HL-60 (cell line): ENCODE results near the gene GPR17.

Source experiments
- DNase-seq, 2 experiments: peaks; one replicate each; pipeline ENCODE4 v3.0.0-alpha.2; 2010 to 2020; ENCODE audit warnings: low read depth in 1 of 2, low spot score in 1 of 2
- H3K27ac ChIP-seq: fragments of 250-450 bp; sonication (Bioruptor Pico); replicated peaks from 2 replicates; pipeline ENCODE4 v1.5.1; 2020; ENCODE audit warnings: mild to moderate bottlenecking, moderate library complexity
- H3K27me3 ChIP-seq: fragments of 250-450 bp; sonication (Bioruptor Pico); 2 replicates; pipeline ENCODE4 v1.5.1; 2021; ENCODE audit warnings: mild to moderate bottlenecking, moderate library complexity; ENCODE audit not compliant: insufficient read depth, poor library complexity, severe bottlenecking
- H3K4me3 ChIP-seq: replicated peaks from 2 replicates; pipeline ENCODE4 v1.5.1; 2011; ENCODE audit warnings: mild to moderate bottlenecking, control low read depth, low read length; ENCODE audit not compliant: insufficient read depth
- GABPA ChIP-seq: IDR thresholded peaks from 2 replicates; pipeline ENCODE4 v1.6.1; 2012; ENCODE audit warnings: low read depth
- POLR2AphosphoS5 ChIP-seq: IDR thresholded peaks from 2 replicates; pipeline ENCODE4 v1.6.1; 2012; ENCODE audit warnings: low read depth
- REST ChIP-seq: IDR thresholded peaks from 2 replicates; pipeline ENCODE4 v1.6.1; 2012; ENCODE audit warnings: low read depth; ENCODE audit not compliant: insufficient replicate concordance
- SPI1 ChIP-seq: IDR thresholded peaks from 2 replicates; pipeline ENCODE4 v1.6.1; 2012; ENCODE audit warnings: low read depth, mild to moderate bottlenecking, borderline replicate concordance
- TF ChIP-seq, protein P1 (sequence below): IDR thresholded peaks from one replicate; pipeline ENCODE4 v1.5.1; 2011; ENCODE audit warnings: low read length, control low read depth, inconsistent platforms; ENCODE audit not compliant: insufficient read depth

The GPR17 gene

GRCh38 chr2:127664065-127664894, 18.3 kb downstream of the GPR17 start:
- TF ChIP-seq POLR2AphosphoS5 (no peak), SPI1 (no peak), GABPA (no peak), REST (no peak)
- TF ChIP-seq, protein P1, sequence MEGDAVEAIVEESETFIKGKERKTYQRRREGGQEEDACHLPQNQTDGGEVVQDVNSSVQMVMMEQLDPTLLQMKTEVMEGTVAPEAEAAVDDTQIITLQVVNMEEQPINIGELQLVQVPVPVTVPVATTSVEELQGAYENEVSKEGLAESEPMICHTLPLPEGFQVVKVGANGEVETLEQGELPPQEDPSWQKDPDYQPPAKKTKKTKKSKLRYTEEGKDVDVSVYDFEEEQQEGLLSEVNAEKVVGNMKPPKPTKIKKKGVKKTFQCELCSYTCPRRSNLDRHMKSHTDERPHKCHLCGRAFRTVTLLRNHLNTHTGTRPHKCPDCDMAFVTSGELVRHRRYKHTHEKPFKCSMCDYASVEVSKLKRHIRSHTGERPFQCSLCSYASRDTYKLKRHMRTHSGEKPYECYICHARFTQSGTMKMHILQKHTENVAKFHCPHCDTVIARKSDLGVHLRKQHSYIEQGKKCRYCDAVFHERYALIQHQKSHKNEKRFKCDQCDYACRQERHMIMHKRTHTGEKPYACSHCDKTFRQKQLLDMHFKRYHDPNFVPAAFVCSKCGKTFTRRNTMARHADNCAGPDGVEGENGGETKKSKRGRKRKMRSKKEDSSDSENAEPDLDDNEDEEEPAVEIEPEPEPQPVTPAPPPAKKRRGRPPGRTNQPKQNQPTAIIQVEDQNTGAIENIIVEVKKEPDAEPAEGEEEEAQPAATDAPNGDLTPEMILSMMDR = no peak
- Histone ChIP-seq H3K4me3 (no peak overlapping the region), H3K27me3 (peaks cover 11% of the 10 kb centered on the region), H3K27ac (no peak overlapping the region)
- no peak for DNase-seq

GRCh38 chr2:127664895-127665225, 18.9 kb downstream of the GPR17 start:
- TF ChIP-seq, protein P1 = no peak
- TF ChIP-seq SPI1 (no peak), REST (no peak), GABPA (no peak), POLR2AphosphoS5 (no peak)
- DNase-seq = no peak
- Histone ChIP-seq H3K27me3 (peaks cover 11% of the 10 kb centered on the region), H3K4me3 (no peak overlapping the region), H3K27ac (no peak overlapping the region)

DNA sequence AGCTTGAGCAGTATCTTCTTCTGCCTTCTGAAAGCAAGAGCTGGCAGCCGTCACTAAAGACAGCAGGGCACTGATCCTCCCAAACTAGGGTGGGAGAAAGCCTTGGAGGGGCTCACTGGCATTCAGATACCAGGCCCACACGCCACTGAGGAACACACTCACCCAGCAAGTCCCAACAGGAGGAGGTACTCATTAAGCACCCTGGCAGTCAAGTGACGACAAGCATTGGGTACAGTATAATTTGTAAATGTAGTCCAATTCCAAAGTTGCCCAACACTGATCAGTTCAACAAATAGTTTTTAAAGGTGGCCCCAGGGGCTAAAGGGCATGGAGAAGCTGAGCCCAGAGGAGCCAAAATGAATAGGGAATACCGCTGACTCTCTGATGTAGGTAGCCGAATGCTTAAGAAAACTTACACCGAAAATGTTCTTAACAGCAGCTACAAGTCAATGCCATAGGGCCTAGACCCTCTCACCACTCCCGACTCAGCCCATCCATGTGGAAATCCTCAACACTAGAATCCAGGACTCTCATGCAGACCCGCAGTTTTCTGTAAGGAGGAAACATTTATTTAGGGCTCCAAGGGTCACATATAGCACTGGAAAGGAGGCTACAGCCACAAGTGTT, 19.4 kb downstream of the GPR17 start:
- Histone ChIP-seq H3K27me3 (peaks cover 11% of the 10 kb centered on the region), H3K27ac (no peak overlapping the region), H3K4me3 (no peak overlapping the region)
- no peak for DNase-seq
- TF ChIP-seq POLR2AphosphoS5 (no peak), REST (no peak), GABPA (no peak), SPI1 (no peak)
- TF ChIP-seq, protein P1 = no peak
